ENCODE results near the gene ULK1.

DNA sequence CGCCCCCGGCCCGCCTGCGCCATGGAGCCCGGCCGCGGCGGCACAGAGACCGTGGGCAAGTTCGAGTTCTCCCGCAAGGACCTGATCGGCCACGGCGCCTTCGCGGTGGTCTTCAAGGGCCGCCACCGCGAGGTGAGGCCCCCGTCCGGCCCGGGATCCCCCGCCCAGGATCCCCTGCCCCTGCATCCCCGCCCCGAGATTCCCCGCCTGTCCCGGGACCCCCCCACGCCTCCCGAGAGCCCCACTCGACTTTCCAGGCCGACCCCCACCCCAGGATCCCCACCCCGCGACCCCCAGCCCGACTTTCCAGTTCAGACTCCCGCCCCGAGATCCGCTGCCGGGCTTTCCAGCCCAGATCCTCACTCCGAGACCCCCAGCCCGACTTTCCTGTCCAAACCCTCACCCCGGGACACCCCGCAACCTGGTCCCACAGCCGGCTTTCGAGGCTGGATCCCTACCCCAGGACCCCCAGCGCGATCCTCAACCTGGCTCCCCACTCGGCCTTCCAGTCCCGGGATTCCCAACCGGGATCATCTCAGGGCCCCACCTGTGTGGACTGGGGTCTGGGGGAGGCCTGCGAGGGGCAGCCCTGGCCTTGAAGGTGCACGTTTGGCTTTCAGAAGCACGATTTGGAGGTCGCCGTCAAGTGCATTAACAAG, 688 bp downstream of the ULK1 start:
- TF ChIP-seq, protein P1, sequence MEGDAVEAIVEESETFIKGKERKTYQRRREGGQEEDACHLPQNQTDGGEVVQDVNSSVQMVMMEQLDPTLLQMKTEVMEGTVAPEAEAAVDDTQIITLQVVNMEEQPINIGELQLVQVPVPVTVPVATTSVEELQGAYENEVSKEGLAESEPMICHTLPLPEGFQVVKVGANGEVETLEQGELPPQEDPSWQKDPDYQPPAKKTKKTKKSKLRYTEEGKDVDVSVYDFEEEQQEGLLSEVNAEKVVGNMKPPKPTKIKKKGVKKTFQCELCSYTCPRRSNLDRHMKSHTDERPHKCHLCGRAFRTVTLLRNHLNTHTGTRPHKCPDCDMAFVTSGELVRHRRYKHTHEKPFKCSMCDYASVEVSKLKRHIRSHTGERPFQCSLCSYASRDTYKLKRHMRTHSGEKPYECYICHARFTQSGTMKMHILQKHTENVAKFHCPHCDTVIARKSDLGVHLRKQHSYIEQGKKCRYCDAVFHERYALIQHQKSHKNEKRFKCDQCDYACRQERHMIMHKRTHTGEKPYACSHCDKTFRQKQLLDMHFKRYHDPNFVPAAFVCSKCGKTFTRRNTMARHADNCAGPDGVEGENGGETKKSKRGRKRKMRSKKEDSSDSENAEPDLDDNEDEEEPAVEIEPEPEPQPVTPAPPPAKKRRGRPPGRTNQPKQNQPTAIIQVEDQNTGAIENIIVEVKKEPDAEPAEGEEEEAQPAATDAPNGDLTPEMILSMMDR (IDR thresholded peaks at IDR 0.05) = no peak
- TF ChIP-seq POLR2A (IDR thresholded peaks at IDR 0.05) (no peak), POLR2AphosphoS5 (IDR thresholded peaks at IDR 0.05) (no peak)
